CD4-positive, alpha-beta memory T cell (primary cell): ENCODE results near the gene UBR7. TPM values are rescaled to one million over a fixed set of nuclear protein-coding genes. Genes with fewer than 3 reads are reported as not detected.
A peak's percentile ranks its signal among the peaks of the same experiment; 100 is the strongest.

ENCODE experiments used
- CTCF ChIA-PET: fragments of 350-600 bp; sonication (Branson Sonifier 250); formaldehyde crosslinking; loops from one replicate; lab custom pipeline; 2021; ENCODE audit warnings: inconsistent platforms; ENCODE audit not compliant: partially characterized antibody; lab: Charles Lee
- POLR2A ChIA-PET: fragments of 350-600 bp; sonication (Branson Sonifier 250); formaldehyde crosslinking; loops from one replicate; lab custom pipeline; 2021; ENCODE audit not compliant: partially characterized antibody; lab: Charles Lee
- DNase-seq, 5 donors: peaks; one replicate each; pipeline versions ENCODE4 v3.0.0 to v3.0.0-alpha.2; 2020 to 2022; ENCODE audit warnings: mixed read lengths in 1 of 5
- H3K27ac ChIP-seq: one replicate; pipeline ENCODE4 v1.7.0; 2013; ENCODE audit warnings: low read depth, low read length
- H3K27me3 ChIP-seq: 2 replicates; pipeline ENCODE4 v1.7.0; 2013; ENCODE audit warnings: mild to moderate bottlenecking, low read length, moderate library complexity; ENCODE audit not compliant: insufficient read depth
- H3K36me3 ChIP-seq: 2 replicates; pipeline ENCODE4 v1.7.0; 2013; ENCODE audit warnings: mild to moderate bottlenecking, low read length, moderate library complexity; ENCODE audit not compliant: insufficient read depth
- H3K4me1 ChIP-seq: 2 replicates; pipeline ENCODE4 v1.7.0; 2013; ENCODE audit warnings: mild to moderate bottlenecking, low read length, moderate library complexity; ENCODE audit not compliant: insufficient read depth
- H3K4me3 ChIP-seq, 2 donors: one replicate each; pipeline ENCODE4 v1.7.0; 2013; ENCODE audit warnings: low read length in 2 of 2, mild to moderate bottlenecking in 1 of 2
- H3K9me3 ChIP-seq, 2 donors: one replicate each; pipeline ENCODE4 v1.7.0; 2013; ENCODE audit warnings: low read length in 2 of 2, control low read depth in 1 of 2; ENCODE audit not compliant: control insufficient read depth in 1 of 2
- H3K27ac Mint-ChIP-seq, 7 donors: one replicate each; pipeline ENCODE4 v1.8.0; 2020 to 2021; ENCODE audit warnings: mixed read lengths in 7 of 7, mild to moderate bottlenecking in 6 of 7, inconsistent platforms in 3 of 7, moderate library complexity in 3 of 7
- H3K27me3 Mint-ChIP-seq, 2 donors: one replicate each; pipeline ENCODE4 v1.8.0; 2020 to 2021; ENCODE audit warnings: mixed read lengths in 2 of 2
- H3K36me3 Mint-ChIP-seq, 2 donors: one replicate each; pipeline ENCODE4 v1.8.0; 2020 to 2021; ENCODE audit warnings: mixed read lengths in 2 of 2, inconsistent platforms in 1 of 2, mild to moderate bottlenecking in 1 of 2
- H3K4me1 Mint-ChIP-seq, 4 donors: one replicate each; pipeline ENCODE4 v1.8.0; 2020 to 2021; ENCODE audit warnings: mixed read lengths in 4 of 4, mild to moderate bottlenecking in 1 of 4
- H3K4me3 Mint-ChIP-seq, 8 donors: one replicate each; pipeline ENCODE4 v1.8.0; 2020 to 2021; ENCODE audit warnings: mixed read lengths in 8 of 8, mild to moderate bottlenecking in 7 of 8, moderate library complexity in 6 of 8, inconsistent platforms in 3 of 8
- H3K9me3 Mint-ChIP-seq, 8 donors: one replicate each; pipeline ENCODE4 v1.8.0; 2020 to 2021; ENCODE audit warnings: mixed read lengths in 8 of 8, mild to moderate bottlenecking in 5 of 8, inconsistent platforms in 3 of 8, moderate library complexity in 1 of 8
- intact Hi-C: fragments of 100-400 bp; cut with micrococcal nuclease; formaldehyde crosslinking; loops from one replicate; pipeline ENCODE4 v1.15.1; 2023
- polyA plus RNA-seq, 2 donors: library from polyadenylated mRNA; unstranded; fragments of 300-500 nt; fragmentation: Illumina TruSeq; gene quantifications; one replicate each; pipeline ENCODE4 v1.2.3, GENCODE V29; 2021
- total RNA-seq, 2 experiments: library from RNA; stranded (reverse); gene quantifications; one replicate each; pipeline ENCODE4 v1.2.3, GENCODE V29; 2021

The UBR7 gene
- total and polyA plus RNA-seq, 4 experiments from 2014 or later = 17.5 to 47.8 (median 23.1) TPM

- Histone ChIP-seq H3K36me3 (peaks cover 25% of the 10 kb centered on the region), H3K4me1 (peaks cover 1% of the 10 kb centered on the region), H3K4me3 (no peak overlapping the region), H3K9me3 (no peaks in the 10 kb centered on the region), H3K27me3 (no peaks in the 10 kb centered on the region), H3K27ac (no peak overlapping the region)
- Mint-ChIP-seq H3K27me3 (no peaks in the 10 kb centered on the region), H3K36me3 (peaks cover 28 to 54% of the 10 kb centered on the region in 2 donors), H3K9me3 (no peaks in the 10 kb centered on the region), H3K4me3 (no peak overlapping the region), H3K27ac (peak overlapping the region in 1 of 7 donors; percentile 35), H3K4me1 (peaks cover 1 to 3% (median 2%) of the 10 kb centered on the region in 4 donors)
- ChIA-PET CTCF (no interaction called here), POLR2A (no interaction called here)
- intact Hi-C loops = no loop called here
- DNase-seq = no peak
Measured at GRCh38 chr14:93214598-93214997, 7.5 kb downstream of the UBR7 start.

GRCh38 chr14:93219103-93219726 lies 12.2 kb downstream of the UBR7 start:
- ChIA-PET CTCF (interaction anchor here (0.5 to 4.2 kb wide), 13 partner anchors 9 to 980 kb away, joined by 3 to 56 read pairs (median 3); partner anchors contain the start of genes GON7, LYSET, MOAP1 and UBR7), POLR2A (interaction anchor here (1.0 to 1.3 kb wide), 2 partner anchors 34 to 106 kb away, joined by 4 to 5 read pairs; partner anchors contain the start of genes LYSET and MOAP1)
- intact Hi-C loops = loop anchor here (1.0 kb wide), 2 partner anchors 80 to 106 kb away; no protein-coding TSS in a partner anchor
- Mint-ChIP-seq H3K27me3 (no peaks in the 10 kb centered on the region), H3K4me1 (peaks cover 0 to 2% (median 0%) of the 10 kb centered on the region in 4 donors), H3K27ac (no peak overlapping the region), H3K36me3 (peaks cover 38 to 57% of the 10 kb centered on the region in 2 donors), H3K9me3 (no peaks in the 10 kb centered on the region), H3K4me3 (no peak overlapping the region)
- Histone ChIP-seq H3K4me3 (no peak overlapping the region), H3K9me3 (no peaks in the 10 kb centered on the region), H3K4me1 (no peaks in the 10 kb centered on the region), H3K27ac (no peak overlapping the region), H3K36me3 (peaks cover 15% of the 10 kb centered on the region), H3K27me3 (no peaks in the 10 kb centered on the region)
- DNase-seq = peak; percentile 43 to 69 (median 52)

GRCh38 chr14:93220509-93220908 lies 13.5 kb downstream of the UBR7 start:
- Histone ChIP-seq H3K27me3 (no peaks in the 10 kb centered on the region), H3K4me1 (no peaks in the 10 kb centered on the region), H3K4me3 (no peak overlapping the region), H3K36me3 (peaks cover 15% of the 10 kb centered on the region), H3K27ac (no peak overlapping the region), H3K9me3 (no peaks in the 10 kb centered on the region)
- H3K27ac Mint-ChIP-seq = no peak overlapping the region
- ChIA-PET POLR2A (no interaction called here), CTCF (interaction anchor here (1.2 to 3.0 kb wide), 2 partner anchors 13 to 107 kb away, joined by 5 to 10 read pairs; no protein-coding TSS in a partner anchor)
- H3K4me3 Mint-ChIP-seq = no peak overlapping the region
- H3K36me3 Mint-ChIP-seq = peaks cover 42 to 51% of the 10 kb centered on the region in 2 donors
- no peak for DNase-seq
- no peaks in the 10 kb centered on the region for H3K27me3 Mint-ChIP-seq
- peaks cover 0 to 2% (median 0%) of the 10 kb centered on the region in 4 donors for H3K4me1 Mint-ChIP-seq
- intact Hi-C loops = no loop called here
- H3K9me3 Mint-ChIP-seq = no peaks in the 10 kb centered on the region

GRCh38 chr14:93223565-93223964 lies 16.5 kb downstream of the UBR7 start:
- no peaks in the 10 kb centered on the region for H3K27me3 ChIP-seq
- CTCF ChIA-PET = interaction anchor here (1.2 kb wide), 1 partner anchor 91 kb away, joined by 3 read pairs; no protein-coding TSS in a partner anchor
- no peak overlapping the region for H3K4me3 ChIP-seq
- no peaks in the 10 kb centered on the region for H3K4me1 Mint-ChIP-seq
- H3K9me3 ChIP-seq = no peaks in the 10 kb centered on the region
- peaks cover 29% of the 10 kb centered on the region for H3K36me3 ChIP-seq
- H3K27ac Mint-ChIP-seq = peak overlapping the region in 1 of 7 donors; percentile 47
- no peak for DNase-seq
- intact Hi-C loops = no loop called here
- H3K4me1 ChIP-seq = no peaks in the 10 kb centered on the region
- no peaks in the 10 kb centered on the region for H3K9me3 Mint-ChIP-seq
- H3K36me3 Mint-ChIP-seq = peaks cover 53 to 59% of the 10 kb centered on the region in 2 donors
- no peak overlapping the region for H3K4me3 Mint-ChIP-seq
- POLR2A ChIA-PET = no interaction called here
- H3K27ac ChIP-seq = no peak overlapping the region
- no peaks in the 10 kb centered on the region for H3K27me3 Mint-ChIP-seq

GRCh38 chr14:93228550-93228949 lies 21.5 kb downstream of the UBR7 start:
- peaks cover 24% of the 10 kb centered on the region for H3K36me3 ChIP-seq
- no peaks in the 10 kb centered on the region for H3K9me3 ChIP-seq
- Mint-ChIP-seq H3K36me3 (peaks cover 38 to 43% of the 10 kb centered on the region in 2 donors), H3K4me1 (peaks cover 10 to 19% (median 15%) of the 10 kb centered on the region in 4 donors), H3K27ac (no peak overlapping the region), H3K9me3 (no peaks in the 10 kb centered on the region), H3K27me3 (peaks cover 0 to 5% of the 10 kb centered on the region in 2 donors), H3K4me3 (no peak overlapping the region)
- no peak for DNase-seq
- intact Hi-C loops = no loop called here
- H3K4me3 ChIP-seq = no peak overlapping the region
- no peak overlapping the region for H3K27ac ChIP-seq
- ChIA-PET CTCF (no interaction called here), POLR2A (no interaction called here)
- no peaks in the 10 kb centered on the region for H3K27me3 ChIP-seq
- peaks cover 10% of the 10 kb centered on the region for H3K4me1 ChIP-seq

GRCh38 chr14:93230539-93230938 lies 23.5 kb downstream of the UBR7 start:
- CTCF ChIA-PET = no interaction called here

More at GRCh38 chr14:93230539-93230938, 23.5 kb downstream of the UBR7 start:
- Mint-ChIP-seq H3K27me3 (peaks cover 0 to 7% of the 10 kb centered on the region in 2 donors), H3K27ac (no peak overlapping the region), H3K9me3 (no peaks in the 10 kb centered on the region), H3K4me3 (peak overlapping the region in 5 of 8 donors; percentile 9 to 75 (median 67)), H3K4me1 (peaks cover 11 to 28% (median 15%) of the 10 kb centered on the region in 4 donors), H3K36me3 (peaks cover 28 to 34% of the 10 kb centered on the region in 2 donors)
- no peak overlapping the region for H3K27ac ChIP-seq
- no peaks in the 10 kb centered on the region for H3K27me3 ChIP-seq
- intact Hi-C loops = loop anchor here (10.0 kb wide), 1 partner anchor 664 kb away; no protein-coding TSS in a partner anchor
- no peak overlapping the region for H3K4me3 ChIP-seq
- no peaks in the 10 kb centered on the region for H3K9me3 ChIP-seq
- peaks cover 24% of the 10 kb centered on the region for H3K36me3 ChIP-seq
- H3K4me1 ChIP-seq = peaks cover 10% of the 10 kb centered on the region
- POLR2A ChIA-PET = no interaction called here
- no peak for DNase-seq
